HepG2 (cell line): ENCODE results near the gene TP53BP2. TPM values are rescaled to one million over a fixed set of nuclear protein-coding genes. Genes with fewer than 3 reads are reported as not detected.

ENCODE experiments used
- ARHGAP35 ChIP-seq: sonication (generic); formaldehyde crosslinking; IDR thresholded peaks from 2 replicates; pipeline ENCODE4 v1.9.0; 2022; ENCODE audit warnings: mild to moderate bottlenecking, inconsistent platforms, moderate library complexity, missing genetic modification reagents, borderline replicate concordance
- ATRX ChIP-seq: sonication (generic); formaldehyde crosslinking; IDR thresholded peaks from 2 replicates; pipeline ENCODE4 v1.4.0; 2020; ENCODE audit warnings: missing genetic modification reagents, borderline replicate concordance
- CAMTA2 ChIP-seq: sonication (generic); formaldehyde crosslinking; IDR thresholded peaks from 2 replicates; pipeline ENCODE4 v1.4.0; 2020; ENCODE audit warnings: mild to moderate bottlenecking, missing genetic modification reagents, borderline replicate concordance
- CEBPZ ChIP-seq: IDR thresholded peaks from 2 replicates; pipeline ENCODE4 v1.6.1; 2012; ENCODE audit warnings: low read length, improper control_type of control experiment
- DNMT1 ChIP-seq: sonication (generic); formaldehyde crosslinking; IDR thresholded peaks from 2 replicates; pipeline ENCODE4 v1.5.1; 2020; ENCODE audit warnings: mild to moderate bottlenecking, missing genetic modification reagents
- DZIP1 ChIP-seq: sonication (generic); formaldehyde crosslinking; IDR thresholded peaks from 2 replicates; pipeline ENCODE4 v1.5.0; 2020; ENCODE audit warnings: mild to moderate bottlenecking, missing genetic modification reagents
- GATAD2A ChIP-seq: IDR thresholded peaks from 2 replicates; pipeline ENCODE4 v1.6.1; 2016
- IRF9 ChIP-seq: sonication (generic); formaldehyde crosslinking; IDR thresholded peaks from 2 replicates; pipeline ENCODE4 v1.8.0; 2022; ENCODE audit warnings: missing genetic modification reagents, mild to moderate bottlenecking, borderline replicate concordance
- RXRB ChIP-seq: IDR thresholded peaks from 2 replicates; pipeline ENCODE4 v1.6.1; 2016; ENCODE audit warnings: borderline replicate concordance, missing genetic modification reagents, missing compliant biosample characterization
- ZFY ChIP-seq: sonication (generic); formaldehyde crosslinking; IDR thresholded peaks from 2 replicates; pipeline ENCODE4 v1.4.0; 2020; ENCODE audit warnings: missing genetic modification reagents
- ZNF740 ChIP-seq: sonication (generic); formaldehyde crosslinking; IDR thresholded peaks from 2 replicates; pipeline ENCODE4 v1.4.0; 2020; ENCODE audit warnings: missing genetic modification reagents
- ZNF878 ChIP-seq: sonication (generic); formaldehyde crosslinking; IDR thresholded peaks from 2 replicates; pipeline ENCODE4 v1.8.1; 2023; ENCODE audit warnings: mild to moderate bottlenecking, missing genetic modification reagents, moderate library complexity
- polyA plus RNA-seq, 8 experiments: library from polyadenylated mRNA; depleted of rRNA in 3 of 8; stranded (reverse) in 7 of 8; unstranded in 1 of 8; fragments of >200 nt; fragmentation: Illumina TruSeq in 4 of 8; extraction: Trizol in 4 of 8; gene quantifications; 2 replicates each; pipeline versions ENCODE4 v1.2.1 to v1.2.3, GENCODE V29; 2011 to 2016; ENCODE audit warnings: low read depth in 4 of 8, missing spikeins in 1 of 8, mixed read lengths in 1 of 8; ENCODE audit not compliant: insufficient read depth in 1 of 8
- total RNA-seq, 5 experiments: library from RNA; depleted of rRNA; stranded (reverse); fragments of >200 nt; fragmentation: Illumina TruSeq; extraction: Trizol; gene quantifications; 2 replicates each; pipeline ENCODE4 v1.2.3, GENCODE V29; 2016; ENCODE audit warnings: low read depth in 1 of 5

TP53BP2 gene
- total and polyA plus RNA-seq, 2 of the 13 experiments (the other 11 are each of a cell fraction or from before 2014, with no cell fraction given): 10.0 to 14.0 TPM

- TF ChIP-seq DZIP1 (CRISPR knock-in tag): no peak
- no peak for TF ChIP-seq ZNF740
- no peak for TF ChIP-seq ZFY (CRISPR knock-in tag)
- no peak for TF ChIP-seq IRF9 (CRISPR knock-in tag)
- TF ChIP-seq ARHGAP35 (CRISPR knock-in tag): no peak
- no peak for TF ChIP-seq CEBPZ
- no peak for TF ChIP-seq RXRB (CRISPR knock-in tag)
- no peak for TF ChIP-seq ATRX (CRISPR knock-in tag)
- TF ChIP-seq DNMT1 (CRISPR knock-in tag): no peak
- TF ChIP-seq CAMTA2: no peak
- TF ChIP-seq ZNF878: no peak
- TF ChIP-seq GATAD2A (CRISPR knock-in tag): no peak
Measured at GRCh38 chr1:223750730-223751570, 94.8 kb downstream of the TP53BP2 start (continued).
